GM19463 (cell line): Measurements from ENCODE around the gene NR1I3.
"Not testable (repeated sequence)": the region's sequence is repeated elsewhere in the genome, so short reads cannot be mapped to it uniquely, and the experiment has no call there.

Experiments used
- ATAC-seq: cut with Tn5 transposase; IDR thresholded peaks from one replicate; pipeline ENCODE4 v1.9.1; 2021; ENCODE audit warnings: mild to moderate bottlenecking, moderate library complexity; ENCODE audit not compliant: unreplicated experiment

NR1I3 gene

GRCh38 chr1:161251579-161251978 lies 13.6 kb upstream of the NR1I3 start:
- ATAC-seq = no peak

DNA sequence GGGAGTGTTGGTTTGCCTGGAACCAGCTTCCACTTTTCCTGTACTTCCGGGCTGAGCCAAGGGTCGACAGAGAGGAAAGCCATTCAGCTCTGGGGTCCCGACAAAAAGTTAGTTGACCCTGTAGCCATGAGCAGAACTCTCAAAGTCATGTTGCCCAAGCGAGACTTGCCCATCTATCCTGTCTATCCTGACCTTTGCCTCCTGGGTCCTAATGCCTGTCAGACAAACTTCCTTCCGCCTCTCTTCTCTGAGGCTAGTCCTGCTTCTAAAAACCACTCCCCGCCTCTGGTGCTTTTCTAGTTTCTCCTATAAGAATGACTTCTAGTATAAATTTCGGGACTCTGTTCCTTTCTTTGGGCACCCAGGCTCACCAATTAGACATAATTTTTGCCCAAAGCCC lies 12.8 kb upstream of the NR1I3 start:
- ATAC-seq = no peak

DNA sequence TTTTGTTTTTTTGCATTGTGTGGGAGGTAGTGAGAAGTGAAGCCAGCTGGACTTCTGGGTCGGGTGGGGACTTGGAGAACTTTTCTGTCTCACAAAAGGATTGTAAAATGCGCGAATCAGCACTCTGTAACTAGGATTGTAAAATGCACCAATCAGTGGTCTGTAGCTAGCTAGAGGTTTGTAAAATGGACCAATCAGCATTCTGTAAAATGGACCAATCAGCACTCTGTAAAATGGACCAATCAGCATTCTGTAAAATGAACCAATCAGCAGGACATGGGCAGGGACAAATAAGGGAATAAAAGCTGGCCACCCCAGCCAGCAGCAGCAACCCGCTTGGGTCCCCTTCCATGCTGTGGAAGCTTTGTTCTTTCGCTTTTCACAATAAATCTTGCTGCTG lies 12.1 kb upstream of the NR1I3 start:
- not testable (repeated sequence) for ATAC-seq

GRCh38 chr1:161244888-161245287 lies 6.9 kb upstream of the NR1I3 start:
- no peak for ATAC-seq

DNA sequence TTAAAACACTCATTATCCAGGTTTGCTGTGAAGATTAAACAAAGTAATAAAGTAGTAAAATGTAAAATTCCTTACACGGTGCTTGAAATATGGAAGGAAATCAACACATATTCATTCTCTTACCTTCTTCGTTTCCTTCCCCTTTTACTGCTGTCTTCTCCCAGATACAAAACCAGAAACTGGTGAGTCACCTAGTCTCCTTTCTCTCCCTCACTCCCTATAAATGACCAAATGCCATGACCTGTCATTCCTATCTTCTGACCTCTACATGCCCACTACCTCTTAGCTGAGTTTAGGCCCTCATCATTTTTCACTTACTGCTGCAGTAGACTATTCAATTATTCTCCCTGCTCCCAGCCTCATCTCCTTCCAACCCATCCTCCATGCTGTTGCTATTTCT lies 4.3 kb upstream of the NR1I3 start:
- ATAC-seq = no peak

DNA sequence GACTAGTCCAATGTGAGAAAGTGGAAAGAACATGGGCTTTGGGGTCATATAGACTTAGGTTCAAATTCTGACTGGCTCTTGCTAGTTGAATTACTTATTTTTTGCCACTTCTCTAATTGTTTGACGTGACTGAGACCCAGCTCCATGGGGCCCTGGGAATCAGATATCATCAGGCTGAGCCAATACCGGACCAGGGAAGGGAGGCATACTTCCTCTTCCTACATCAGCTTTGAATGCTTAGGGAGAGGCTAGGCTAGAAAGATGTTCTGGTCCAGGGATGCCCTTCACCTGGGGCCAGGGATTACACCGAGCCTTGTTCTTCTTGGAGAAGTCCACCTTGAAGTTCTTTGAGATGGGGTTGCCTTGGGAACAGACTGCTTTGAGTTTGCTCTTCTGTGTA lies 3.7 kb upstream of the NR1I3 start:
- no peak for ATAC-seq

GRCh38 chr1:161235957-161236775 lies 1.8 kb downstream of the NR1I3 start:
- ATAC-seq = no peak

DNA sequence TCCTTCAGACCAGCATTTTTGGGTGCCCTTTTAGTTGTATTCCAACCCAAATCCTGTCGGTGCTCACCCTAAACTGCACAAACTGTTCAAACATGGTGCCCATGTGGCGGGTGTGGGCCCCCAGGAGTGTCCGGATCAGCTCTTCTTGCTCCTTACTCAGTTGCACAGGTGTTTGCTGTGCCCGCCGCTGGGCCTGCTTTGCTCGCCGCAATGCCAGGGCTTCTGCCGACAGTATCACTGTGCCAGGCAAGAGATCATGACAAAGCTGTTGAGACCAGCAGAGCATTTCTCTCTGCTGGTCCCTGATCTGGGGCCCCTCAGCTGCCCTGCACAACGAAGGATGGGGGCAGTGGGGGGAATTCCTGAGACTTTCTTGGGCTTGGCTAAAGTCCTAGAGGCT lies 4.9 kb downstream of the NR1I3 start:
- no peak for ATAC-seq

- no peak for ATAC-seq
These were observed 7.2 kb downstream of the NR1I3 start for GRCh38 chr1:161230762-161231161.

- ATAC-seq = no peak
These were observed 8.1 kb downstream of the NR1I3 start for GRCh38 chr1:161229896-161230295.

GRCh38 chr1:161228032-161228431 lies 10.0 kb downstream of the NR1I3 start:
- ATAC-seq = no peak

GRCh38 chr1:161227196-161227871 lies 10.7 kb downstream of the NR1I3 start:
- ATAC-seq = peak; percentile 40

- no peak for ATAC-seq
These were observed 11.2 kb downstream of the NR1I3 start for GRCh38 chr1:161226759-161227158.

GRCh38 chr1:161226320-161226711 lies 11.7 kb downstream of the NR1I3 start:
- no peak for ATAC-seq

GRCh38 chr1:161225534-161226319 lies 12.3 kb downstream of the NR1I3 start, which contains the start of gene TOMM40L:
TSS of gene TOMM40L (plus strand) at chr1:161226060. CDS start at chr1:161226490, 430 bp downstream.
- peak; percentile 95 for ATAC-seq

- peak; percentile 1 for ATAC-seq
These were observed 12.8 kb downstream of the NR1I3 start for GRCh38 chr1:161225178-161225533.

GRCh38 chr1:161224695-161225087 lies 13.3 kb downstream of the NR1I3 start:
- not testable (repeated sequence) for ATAC-seq

GRCh38 chr1:161223805-161224694 lies 14.0 kb downstream of the NR1I3 start:
- no peak for ATAC-seq

DNA sequence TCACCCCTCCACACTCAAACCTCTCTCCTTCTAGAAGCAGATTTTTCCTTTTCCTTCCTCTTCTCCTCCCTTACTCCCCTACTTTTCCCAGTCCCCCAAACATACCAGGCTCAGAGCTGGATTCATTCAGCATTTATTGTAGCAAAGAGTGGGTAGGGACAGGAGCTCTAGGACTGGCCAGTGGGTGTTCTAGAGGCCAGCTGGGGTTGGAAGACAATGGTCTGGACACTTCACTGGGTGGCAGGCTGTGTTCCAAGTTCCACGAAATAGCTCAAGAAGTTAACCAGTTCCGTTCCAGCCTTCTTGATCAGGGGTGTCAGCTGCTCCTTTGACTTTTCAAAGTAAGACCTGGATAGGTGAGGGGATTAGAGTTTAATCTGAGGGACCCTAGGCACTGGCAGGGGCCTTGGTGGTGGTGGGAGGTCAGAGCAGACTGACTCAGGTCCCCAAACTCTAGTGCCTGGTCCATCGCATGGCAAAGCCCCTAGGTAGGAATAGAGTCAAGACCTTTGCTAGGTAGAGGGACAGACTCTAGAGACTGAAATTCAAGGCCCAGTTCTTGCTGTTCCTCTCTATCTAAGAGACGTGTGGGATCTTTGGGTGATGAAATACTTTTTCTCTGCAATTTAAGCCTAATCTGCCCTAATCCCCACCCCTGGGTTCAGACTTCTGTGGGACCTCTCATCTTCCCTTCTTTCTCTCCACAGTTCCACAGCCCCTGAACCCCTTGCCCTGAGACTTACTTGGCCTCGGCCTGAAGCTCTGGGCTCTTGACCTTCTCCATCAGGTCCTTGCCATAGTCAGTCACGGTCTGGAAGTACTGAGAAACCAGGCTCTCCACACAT lies 15.6 kb downstream of the NR1I3 start:
- ATAC-seq = no peak

DNA sequence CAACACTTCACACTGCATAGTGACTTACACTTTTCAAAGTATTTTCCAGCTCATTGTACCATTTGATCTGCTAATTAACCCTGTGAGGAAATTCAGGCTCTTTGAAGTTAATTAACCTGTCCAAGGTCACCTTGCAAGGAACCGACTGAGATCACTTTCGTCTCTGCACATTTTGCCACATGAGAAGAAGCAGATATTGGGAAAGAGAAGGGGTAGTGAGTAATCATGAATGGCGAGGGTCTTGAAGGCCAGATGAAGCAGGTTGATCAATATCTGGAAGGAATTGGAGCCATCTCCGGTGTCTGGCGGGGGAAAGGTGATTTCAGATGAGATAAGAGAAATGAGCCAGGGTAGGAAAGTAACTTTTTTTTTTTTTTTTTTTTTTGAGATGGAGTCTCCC lies 18.0 kb downstream of the NR1I3 start:
- ATAC-seq = no peak
